Vagina (tissue), 2 donors: ENCODE measurements around the gene TTC39B.

Experiments used
- POLR2A ChIP-seq, 2 donors: fragments of 450-650 bp; IDR thresholded peaks; one replicate each; pipeline ENCODE4 v1.6.1; 2017; ENCODE audit warnings: antibody characterized with exemption in 2 of 2, mild to moderate bottlenecking in 2 of 2, moderate library complexity in 2 of 2
- POLR2AphosphoS5 ChIP-seq, 2 donors: sonication (generic); formaldehyde crosslinking; IDR thresholded peaks; one replicate each; pipeline ENCODE4 v1.9.0; 2017; ENCODE audit warnings: antibody characterized with exemption in 2 of 2, mild to moderate bottlenecking in 2 of 2, low read depth in 1 of 2; ENCODE audit not compliant: insufficient read depth in 1 of 2
- TF ChIP-seq, protein P1 (sequence below), 3 experiments: fragments of 450-650 bp in 2 of 3; fragments of 200-600 bp in 1 of 3; sonication (generic) in 1 of 3; IDR thresholded peaks; one replicate each; pipeline ENCODE4 v1.5.1; 2017 to 2019; ENCODE audit warnings: antibody characterized with exemption in 3 of 3, mild to moderate bottlenecking in 2 of 3, moderate library complexity in 2 of 3

DNA sequence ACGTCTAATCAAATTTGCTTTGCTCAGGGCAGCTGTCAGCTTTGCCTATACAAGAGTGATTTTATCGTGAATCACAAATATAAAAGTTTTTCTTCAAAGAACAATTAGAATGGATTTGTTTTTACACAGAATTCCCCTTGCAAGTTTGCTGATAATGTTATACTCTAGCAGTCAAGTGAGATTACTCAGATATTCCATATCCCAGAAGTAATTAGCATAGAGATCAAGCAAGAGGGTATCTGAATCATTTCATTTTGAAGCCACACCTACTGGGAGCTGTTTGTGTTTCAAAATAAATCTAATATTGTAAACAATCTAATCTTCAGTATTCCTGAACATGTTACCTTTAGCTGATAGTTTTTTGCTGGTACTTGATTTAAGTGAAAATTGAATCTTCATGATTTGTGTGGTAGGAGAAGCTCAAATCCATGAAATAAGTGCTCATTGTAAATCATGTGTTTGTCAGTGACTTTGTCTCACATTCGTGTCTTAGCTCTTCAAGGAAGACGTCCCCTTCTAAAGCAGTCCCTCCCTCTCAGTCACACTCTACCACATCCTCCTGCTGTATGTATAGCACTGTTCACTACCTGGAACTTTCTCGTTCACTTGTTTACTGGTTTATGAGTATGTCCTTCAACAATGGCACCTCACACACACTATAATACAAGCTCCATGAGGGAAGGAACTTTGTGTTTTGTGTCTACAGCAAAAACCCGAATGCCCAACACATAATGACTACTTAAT, 3.3 kb upstream of the TTC39B start:
- TF ChIP-seq, protein P1, sequence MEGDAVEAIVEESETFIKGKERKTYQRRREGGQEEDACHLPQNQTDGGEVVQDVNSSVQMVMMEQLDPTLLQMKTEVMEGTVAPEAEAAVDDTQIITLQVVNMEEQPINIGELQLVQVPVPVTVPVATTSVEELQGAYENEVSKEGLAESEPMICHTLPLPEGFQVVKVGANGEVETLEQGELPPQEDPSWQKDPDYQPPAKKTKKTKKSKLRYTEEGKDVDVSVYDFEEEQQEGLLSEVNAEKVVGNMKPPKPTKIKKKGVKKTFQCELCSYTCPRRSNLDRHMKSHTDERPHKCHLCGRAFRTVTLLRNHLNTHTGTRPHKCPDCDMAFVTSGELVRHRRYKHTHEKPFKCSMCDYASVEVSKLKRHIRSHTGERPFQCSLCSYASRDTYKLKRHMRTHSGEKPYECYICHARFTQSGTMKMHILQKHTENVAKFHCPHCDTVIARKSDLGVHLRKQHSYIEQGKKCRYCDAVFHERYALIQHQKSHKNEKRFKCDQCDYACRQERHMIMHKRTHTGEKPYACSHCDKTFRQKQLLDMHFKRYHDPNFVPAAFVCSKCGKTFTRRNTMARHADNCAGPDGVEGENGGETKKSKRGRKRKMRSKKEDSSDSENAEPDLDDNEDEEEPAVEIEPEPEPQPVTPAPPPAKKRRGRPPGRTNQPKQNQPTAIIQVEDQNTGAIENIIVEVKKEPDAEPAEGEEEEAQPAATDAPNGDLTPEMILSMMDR (IDR thresholded peaks at IDR 0.05): no peak
- TF ChIP-seq POLR2A (IDR thresholded peaks at IDR 0.05) (no peak), POLR2AphosphoS5 (IDR thresholded peaks at IDR 0.05; ENCODE audit: insufficient read depth in 1 of 2, low read depth in 1 of 2) (no peak)
